CD8-positive, alpha-beta memory T cell (primary cell): Measurements from ENCODE around the gene SMURF1. TPM values are rescaled to one million over a fixed set of nuclear protein-coding genes. Genes with fewer than 3 reads are reported as not detected.

Experiments
- CTCF ChIA-PET: fragments of 350-600 bp; sonication (Branson Sonifier 250); formaldehyde crosslinking; loops from one replicate; lab custom pipeline; 2021; ENCODE audit warnings: antibody characterized with exemption; lab: Charles Lee
- POLR2A ChIA-PET: fragments of 350-600 bp; sonication (Branson Sonifier 250); formaldehyde crosslinking; loops from one replicate; lab custom pipeline; 2021; ENCODE audit warnings: antibody characterized with exemption; lab: Charles Lee
- DNase-seq, 5 donors: peaks; one replicate each; pipeline versions ENCODE4 v3.0.0 to v3.0.0-alpha.2; 2020 to 2022; ENCODE audit warnings: mixed read lengths in 1 of 5
- H3K27ac ChIP-seq: one replicate; pipeline ENCODE4 v1.7.0; 2013; ENCODE audit warnings: low read depth, mild to moderate bottlenecking, low read length, moderate library complexity
- H3K27me3 ChIP-seq: 2 replicates; pipeline ENCODE4 v1.7.0; 2013; ENCODE audit warnings: low read length, mild to moderate bottlenecking; ENCODE audit not compliant: insufficient read depth, poor library complexity, severe bottlenecking
- H3K36me3 ChIP-seq: 2 replicates; pipeline ENCODE4 v1.7.0; 2013; ENCODE audit warnings: mild to moderate bottlenecking, low read length, moderate library complexity; ENCODE audit not compliant: insufficient read depth
- H3K4me1 ChIP-seq: 2 replicates; pipeline ENCODE4 v1.7.0; 2013; ENCODE audit warnings: mild to moderate bottlenecking, low read length, moderate library complexity; ENCODE audit not compliant: insufficient read depth
- H3K4me3 ChIP-seq: 2 replicates; pipeline ENCODE4 v1.7.0; 2013; ENCODE audit warnings: mild to moderate bottlenecking, low read length
- H3K9me3 ChIP-seq: 2 replicates; pipeline ENCODE4 v1.7.0; 2013; ENCODE audit warnings: mild to moderate bottlenecking, low read length
- H3K27ac Mint-ChIP-seq, 8 donors: one replicate each; pipeline ENCODE4 v1.8.0; 2020 to 2021; ENCODE audit warnings: mixed read lengths in 8 of 8, mild to moderate bottlenecking in 6 of 8, inconsistent platforms in 3 of 8, moderate library complexity in 3 of 8
- H3K27me3 Mint-ChIP-seq, 2 donors: one replicate each; pipeline ENCODE4 v1.8.0; 2020 to 2021; ENCODE audit warnings: mixed read lengths in 2 of 2, mild to moderate bottlenecking in 1 of 2, moderate library complexity in 1 of 2
- H3K36me3 Mint-ChIP-seq, 3 donors: one replicate each; pipeline ENCODE4 v1.8.0; 2020 to 2021; ENCODE audit warnings: mixed read lengths in 3 of 3, inconsistent platforms in 1 of 3, mild to moderate bottlenecking in 1 of 3
- H3K4me1 Mint-ChIP-seq, 3 donors: one replicate each; pipeline ENCODE4 v1.8.0; 2020 to 2021; ENCODE audit warnings: mixed read lengths in 3 of 3, inconsistent platforms in 1 of 3, mild to moderate bottlenecking in 1 of 3
- H3K4me3 Mint-ChIP-seq, 7 donors: one replicate each; pipeline ENCODE4 v1.8.0; 2020 to 2021; ENCODE audit warnings: mixed read lengths in 7 of 7, mild to moderate bottlenecking in 6 of 7, moderate library complexity in 4 of 7, inconsistent platforms in 2 of 7
- H3K9me3 Mint-ChIP-seq, 5 donors: one replicate each; pipeline ENCODE4 v1.8.0; 2020 to 2022; ENCODE audit warnings: mixed read lengths in 5 of 5, mild to moderate bottlenecking in 3 of 5, moderate library complexity in 2 of 5, inconsistent platforms in 1 of 5
- polyA plus RNA-seq: library from polyadenylated mRNA; unstranded; fragments of 300-500 nt; fragmentation: Illumina TruSeq; gene quantifications from one replicate; pipeline ENCODE4 v1.2.3, GENCODE V29; 2021
- total RNA-seq, 2 experiments: library from RNA; stranded (reverse); gene quantifications; one replicate each; pipeline ENCODE4 v1.2.3, GENCODE V29; 2021

Gene SMURF1
- total and polyA plus RNA-seq, 3 experiments from 2014 or later = 2.2 to 14.9 (median 14.8) TPM

- Mint-ChIP-seq H3K4me3 (no peak overlapping the region), H3K27me3 (no peaks in the 10 kb centered on the region), H3K36me3 (peaks cover 27 to 90% (median 28%) of the 10 kb centered on the region in 3 donors), H3K4me1 (no peaks in the 10 kb centered on the region), H3K27ac (no peak overlapping the region), H3K9me3 (no peaks in the 10 kb centered on the region)
- DNase-seq = peak in 1 of 5 donors; percentile 37
- no peak overlapping the region for H3K4me3 ChIP-seq
- peaks cover 56% of the 10 kb centered on the region for H3K36me3 ChIP-seq
- ChIA-PET POLR2A (no interaction called here), CTCF (no interaction called here)
- H3K9me3 ChIP-seq = no peaks in the 10 kb centered on the region
- no peaks in the 10 kb centered on the region for H3K4me1 ChIP-seq
- H3K27ac ChIP-seq = no peak overlapping the region
- H3K27me3 ChIP-seq = no peaks in the 10 kb centered on the region
These were observed 135.7 kb downstream of the SMURF1 start for GRCh38 chr7:99008181-99008631.

- Mint-ChIP-seq H3K4me1 (no peaks in the 10 kb centered on the region), H3K27me3 (no peaks in the 10 kb centered on the region), H3K27ac (peak overlapping the region in 2 of 8 donors; percentile 33 to 68), H3K9me3 (no peaks in the 10 kb centered on the region), H3K4me3 (no peak overlapping the region), H3K36me3 (peaks cover 21 to 90% (median 27%) of the 10 kb centered on the region in 3 donors)
- Histone ChIP-seq H3K4me1 (no peaks in the 10 kb centered on the region), H3K9me3 (no peaks in the 10 kb centered on the region), H3K27me3 (no peaks in the 10 kb centered on the region), H3K36me3 (peaks cover 45% of the 10 kb centered on the region), H3K27ac (no peak overlapping the region), H3K4me3 (no peak overlapping the region)
- ChIA-PET POLR2A (no interaction called here), CTCF (no interaction called here)
- peak in 1 of 5 donors; percentile 13 for DNase-seq
These were observed 137.0 kb downstream of the SMURF1 start for GRCh38 chr7:99006739-99007424.

GRCh38 chr7:99005776-99006175, 138.1 kb downstream of the SMURF1 start:
- no peak overlapping the region for H3K27ac Mint-ChIP-seq
- H3K36me3 Mint-ChIP-seq = peaks cover 18 to 90% (median 26%) of the 10 kb centered on the region in 3 donors
- H3K9me3 Mint-ChIP-seq = no peaks in the 10 kb centered on the region
- Histone ChIP-seq H3K27ac (no peak overlapping the region), H3K4me3 (no peak overlapping the region), H3K36me3 (peaks cover 44% of the 10 kb centered on the region), H3K9me3 (no peaks in the 10 kb centered on the region), H3K4me1 (no peaks in the 10 kb centered on the region), H3K27me3 (no peaks in the 10 kb centered on the region)
- peaks cover 0 to 8% (median 0%) of the 10 kb centered on the region in 3 donors for H3K4me1 Mint-ChIP-seq
- CTCF ChIA-PET = no interaction called here
- POLR2A ChIA-PET = no interaction called here
- no peaks in the 10 kb centered on the region for H3K27me3 Mint-ChIP-seq
- no peak overlapping the region for H3K4me3 Mint-ChIP-seq
- DNase-seq = no peak

- H3K36me3 Mint-ChIP-seq = peaks cover 11 to 90% (median 20%) of the 10 kb centered on the region in 3 donors
- Histone ChIP-seq H3K27me3 (no peaks in the 10 kb centered on the region), H3K36me3 (peaks cover 45% of the 10 kb centered on the region), H3K4me3 (no peak overlapping the region), H3K27ac (no peak overlapping the region), H3K9me3 (no peaks in the 10 kb centered on the region), H3K4me1 (no peaks in the 10 kb centered on the region)
- no peaks in the 10 kb centered on the region for H3K27me3 Mint-ChIP-seq
- H3K9me3 Mint-ChIP-seq = no peaks in the 10 kb centered on the region
- ChIA-PET CTCF (no interaction called here), POLR2A (no interaction called here)
- H3K27ac Mint-ChIP-seq = peak overlapping the region in 1 of 8 donors; percentile 94
- peaks cover 0 to 9% (median 0%) of the 10 kb centered on the region in 3 donors for H3K4me1 Mint-ChIP-seq
- H3K4me3 Mint-ChIP-seq = no peak overlapping the region
- peak in 1 of 5 donors; percentile 44 for DNase-seq
These were observed 139.0 kb downstream of the SMURF1 start for GRCh38 chr7:99004781-99005500.

GRCh38 chr7:99004216-99004615, 139.7 kb downstream of the SMURF1 start:
- peaks cover 11 to 92% (median 22%) of the 10 kb centered on the region in 3 donors for H3K36me3 Mint-ChIP-seq
- Histone ChIP-seq H3K4me1 (no peaks in the 10 kb centered on the region), H3K9me3 (no peaks in the 10 kb centered on the region), H3K4me3 (no peak overlapping the region), H3K36me3 (peaks cover 45% of the 10 kb centered on the region), H3K27me3 (no peaks in the 10 kb centered on the region), H3K27ac (no peak overlapping the region)
- ChIA-PET POLR2A (no interaction called here), CTCF (no interaction called here)
- H3K4me1 Mint-ChIP-seq = peaks cover 0 to 9% (median 0%) of the 10 kb centered on the region in 3 donors
- no peaks in the 10 kb centered on the region for H3K27me3 Mint-ChIP-seq
- H3K9me3 Mint-ChIP-seq = no peaks in the 10 kb centered on the region
- no peak overlapping the region for H3K4me3 Mint-ChIP-seq
- no peak for DNase-seq
- no peak overlapping the region for H3K27ac Mint-ChIP-seq

GRCh38 chr7:99003419-99003818, 140.5 kb downstream of the SMURF1 start:
- Mint-ChIP-seq H3K27me3 (no peaks in the 10 kb centered on the region), H3K4me1 (peaks cover 0 to 9% (median 0%) of the 10 kb centered on the region in 3 donors), H3K9me3 (no peaks in the 10 kb centered on the region), H3K4me3 (no peak overlapping the region), H3K36me3 (peaks cover 11 to 92% (median 26%) of the 10 kb centered on the region in 3 donors), H3K27ac (no peak overlapping the region)
- Histone ChIP-seq H3K4me3 (no peak overlapping the region), H3K9me3 (no peaks in the 10 kb centered on the region), H3K4me1 (no peaks in the 10 kb centered on the region), H3K36me3 (peaks cover 37% of the 10 kb centered on the region), H3K27me3 (no peaks in the 10 kb centered on the region), H3K27ac (no peak overlapping the region)
- ChIA-PET POLR2A (no interaction called here), CTCF (no interaction called here)
- no peak for DNase-seq

GRCh38 chr7:99002827-99003212, 141.1 kb downstream of the SMURF1 start:
- peaks cover 11 to 89% (median 28%) of the 10 kb centered on the region in 3 donors for H3K36me3 Mint-ChIP-seq
- Histone ChIP-seq H3K4me3 (no peak overlapping the region), H3K36me3 (peaks cover 35% of the 10 kb centered on the region), H3K9me3 (no peaks in the 10 kb centered on the region), H3K27me3 (no peaks in the 10 kb centered on the region), H3K27ac (no peak overlapping the region), H3K4me1 (no peaks in the 10 kb centered on the region)
- no peak overlapping the region for H3K27ac Mint-ChIP-seq
- ChIA-PET CTCF (no interaction called here), POLR2A (no interaction called here)
- DNase-seq = no peak
- H3K9me3 Mint-ChIP-seq = no peaks in the 10 kb centered on the region
- H3K4me3 Mint-ChIP-seq = no peak overlapping the region
- H3K4me1 Mint-ChIP-seq = peaks cover 0 to 9% (median 0%) of the 10 kb centered on the region in 3 donors
- no peaks in the 10 kb centered on the region for H3K27me3 Mint-ChIP-seq

GRCh38 chr7:99002148-99002826, 141.6 kb downstream of the SMURF1 start:
- Mint-ChIP-seq H3K27ac (peak overlapping the region in 3 of 8 donors; percentile 36 to 73 (median 46)), H3K27me3 (no peaks in the 10 kb centered on the region), H3K9me3 (no peaks in the 10 kb centered on the region), H3K4me3 (no peak overlapping the region), H3K36me3 (peaks cover 11 to 90% (median 28%) of the 10 kb centered on the region in 3 donors), H3K4me1 (peaks cover 0 to 9% (median 0%) of the 10 kb centered on the region in 3 donors)
- Histone ChIP-seq H3K36me3 (peaks cover 35% of the 10 kb centered on the region), H3K9me3 (no peaks in the 10 kb centered on the region), H3K27ac (no peak overlapping the region), H3K27me3 (no peaks in the 10 kb centered on the region), H3K4me3 (no peak overlapping the region), H3K4me1 (no peaks in the 10 kb centered on the region)
- CTCF ChIA-PET = no interaction called here
- DNase-seq = no peak
- POLR2A ChIA-PET = no interaction called here
